Lower leg skin (tissue), 3 donors: Measurements from ENCODE around the gene MT1H.

Experiments
- POLR2A ChIP-seq, 2 donors: fragments of 450-650 bp; IDR thresholded peaks; one replicate each; pipeline ENCODE4 v1.6.1; 2016 to 2017; ENCODE audit warnings: antibody characterized with exemption in 2 of 2, mild to moderate bottlenecking in 1 of 2, moderate library complexity in 1 of 2
- TF ChIP-seq, protein P1 (sequence below), 3 donors: fragments of 450-650 bp; IDR thresholded peaks; one replicate each; pipeline ENCODE4 v1.5.1; 2016; ENCODE audit warnings: antibody characterized with exemption in 3 of 3, mild to moderate bottlenecking in 3 of 3, moderate library complexity in 2 of 3

DNA sequence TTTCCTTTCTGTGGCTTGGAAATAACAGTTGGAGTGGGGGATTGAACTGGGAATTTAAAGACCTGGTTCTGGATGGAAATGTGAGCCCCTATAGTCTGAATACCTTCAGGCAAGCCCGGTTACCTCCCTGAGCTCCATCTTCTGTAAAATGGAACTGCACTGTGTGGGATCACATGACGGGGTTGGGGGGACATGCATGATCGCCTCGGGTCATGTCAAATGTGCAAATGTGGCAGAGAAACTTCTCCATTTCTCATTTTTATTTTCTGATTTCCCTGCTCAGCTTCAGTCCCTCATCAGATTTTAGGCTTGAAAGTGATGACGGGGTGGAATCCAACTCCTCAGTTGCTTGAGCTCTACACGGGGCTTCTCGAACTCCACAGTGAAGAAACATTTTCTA is 16.4 kb upstream of the MT1H start:
- TF ChIP-seq, protein P1, sequence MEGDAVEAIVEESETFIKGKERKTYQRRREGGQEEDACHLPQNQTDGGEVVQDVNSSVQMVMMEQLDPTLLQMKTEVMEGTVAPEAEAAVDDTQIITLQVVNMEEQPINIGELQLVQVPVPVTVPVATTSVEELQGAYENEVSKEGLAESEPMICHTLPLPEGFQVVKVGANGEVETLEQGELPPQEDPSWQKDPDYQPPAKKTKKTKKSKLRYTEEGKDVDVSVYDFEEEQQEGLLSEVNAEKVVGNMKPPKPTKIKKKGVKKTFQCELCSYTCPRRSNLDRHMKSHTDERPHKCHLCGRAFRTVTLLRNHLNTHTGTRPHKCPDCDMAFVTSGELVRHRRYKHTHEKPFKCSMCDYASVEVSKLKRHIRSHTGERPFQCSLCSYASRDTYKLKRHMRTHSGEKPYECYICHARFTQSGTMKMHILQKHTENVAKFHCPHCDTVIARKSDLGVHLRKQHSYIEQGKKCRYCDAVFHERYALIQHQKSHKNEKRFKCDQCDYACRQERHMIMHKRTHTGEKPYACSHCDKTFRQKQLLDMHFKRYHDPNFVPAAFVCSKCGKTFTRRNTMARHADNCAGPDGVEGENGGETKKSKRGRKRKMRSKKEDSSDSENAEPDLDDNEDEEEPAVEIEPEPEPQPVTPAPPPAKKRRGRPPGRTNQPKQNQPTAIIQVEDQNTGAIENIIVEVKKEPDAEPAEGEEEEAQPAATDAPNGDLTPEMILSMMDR (IDR thresholded peaks at IDR 0.05) = no peak
- no peak for TF ChIP-seq POLR2A (IDR thresholded peaks at IDR 0.05)
